ENCODE results near the gene PVALEF. TPM values are rescaled to one million over a fixed set of nuclear protein-coding genes. Genes with fewer than 3 reads are reported as not detected.

Gene PVALEF
- total RNA-seq, 1 donor from 2014 or later, result not detected

- peak overlapping the region; percentile 78 for H3K27ac ChIP-seq
- TF ChIP-seq CTCF (IDR thresholded peaks at IDR 0.05), result no peak
- peaks cover 13% of the 10 kb centered on the region for H3K27me3 ChIP-seq (ENCODE audit: low read depth)
- no peak for DNase-seq
- H3K4me1 ChIP-seq, result peaks cover 15% of the 10 kb centered on the region
- H3K4me3 ChIP-seq, result peak overlapping the region; percentile 55
- H3K36me3 ChIP-seq, result no peaks in the 10 kb centered on the region
- intact Hi-C loops (cut with DNase I), result no loop called here
- ATAC-seq, result peak; percentile 5 to 11
- no peaks in the 10 kb centered on the region for H3K9me3 ChIP-seq
Observed at GRCh38 chr17:81159611-81160265, 5.6 kb upstream of the PVALEF start.

GRCh38 chr17:81160306-81160705 lies 5.0 kb upstream of the PVALEF start:
- peak overlapping the region; percentile 55 for H3K4me3 ChIP-seq

GRCh38 chr17:81160747-81161453 lies 4.4 kb upstream of the PVALEF start:
- peak overlapping the region; percentile 55 for H3K4me3 ChIP-seq
- no peak for TF ChIP-seq CTCF (IDR thresholded peaks at IDR 0.05)
- no peaks in the 10 kb centered on the region for H3K9me3 ChIP-seq
- peaks cover 23% of the 10 kb centered on the region for H3K27me3 ChIP-seq (ENCODE audit: low read depth)
- peak overlapping the region; percentile 78 for H3K27ac ChIP-seq
- peaks cover 20% of the 10 kb centered on the region for H3K4me1 ChIP-seq
- intact Hi-C loops (cut with DNase I), result no loop called here
- no peaks in the 10 kb centered on the region for H3K36me3 ChIP-seq
- DNase-seq (peak; percentile 44), ATAC-seq (no peak)

More at GRCh38 chr17:81160306-81160705, 5.0 kb upstream of the PVALEF start:
- peak; percentile 85 for DNase-seq
- no peak for TF ChIP-seq CTCF (IDR thresholded peaks at IDR 0.05)
- no peaks in the 10 kb centered on the region for H3K9me3 ChIP-seq
- peak overlapping the region; percentile 78 for H3K27ac ChIP-seq
- intact Hi-C loops (cut with DNase I), result no loop called here
- no peaks in the 10 kb centered on the region for H3K36me3 ChIP-seq
- peak; percentile 47 to 51 for ATAC-seq
- peaks cover 15% of the 10 kb centered on the region for H3K4me1 ChIP-seq
- H3K27me3 ChIP-seq (ENCODE audit: low read depth), result peaks cover 18% of the 10 kb centered on the region

- intact Hi-C loops (cut with DNase I), result no loop called here
- Histone ChIP-seq H3K27ac (no peak overlapping the region), H3K9me3 (no peaks in the 10 kb centered on the region), H3K27me3 (ENCODE audit: low read depth) (peaks cover 25% of the 10 kb centered on the region), H3K4me3 (no peak overlapping the region), H3K4me1 (peaks cover 20% of the 10 kb centered on the region), H3K36me3 (no peaks in the 10 kb centered on the region)
- DNase-seq, result peak; percentile 35
- no peak for TF ChIP-seq CTCF (IDR thresholded peaks at IDR 0.05)
- ATAC-seq, result no peak
Observed at GRCh38 chr17:81161536-81161935, 3.8 kb upstream of the PVALEF start.

GRCh38 chr17:81161972-81162371 lies 3.3 kb upstream of the PVALEF start:
- DNase-seq (no peak), ATAC-seq (no peak)
- H3K4me1 ChIP-seq, result peaks cover 20% of the 10 kb centered on the region
- H3K27ac ChIP-seq, result no peak overlapping the region
- H3K36me3 ChIP-seq, result no peaks in the 10 kb centered on the region
- H3K9me3 ChIP-seq, result no peaks in the 10 kb centered on the region
- H3K27me3 ChIP-seq (ENCODE audit: low read depth), result peaks cover 29% of the 10 kb centered on the region
- no peak for TF ChIP-seq CTCF (IDR thresholded peaks at IDR 0.05)
- intact Hi-C loops (cut with DNase I), result no loop called here
- no peak overlapping the region for H3K4me3 ChIP-seq
